GM13976 (cell line): ENCODE data around the gene POLR2J2.
"Not testable (repeated sequence)": the region's sequence is repeated elsewhere in the genome, so short reads cannot be mapped to it uniquely, and the experiment has no call there.

ENCODE experiments used
- DNase-seq: peaks from one replicate; pipeline ENCODE4 v3.0.0; 2012; ENCODE audit warnings: low spot score
- in situ Hi-C: fragments of 300-500 bp; cut with MboI; formaldehyde crosslinking; loops from one replicate; pipeline ENCODE4 v1.12.0; 2022; ENCODE audit warnings: low sequenced_read_pairs, mixed read lengths, inconsistent platforms; ENCODE audit not compliant: unreplicated experiment

POLR2J2 gene

DNA sequence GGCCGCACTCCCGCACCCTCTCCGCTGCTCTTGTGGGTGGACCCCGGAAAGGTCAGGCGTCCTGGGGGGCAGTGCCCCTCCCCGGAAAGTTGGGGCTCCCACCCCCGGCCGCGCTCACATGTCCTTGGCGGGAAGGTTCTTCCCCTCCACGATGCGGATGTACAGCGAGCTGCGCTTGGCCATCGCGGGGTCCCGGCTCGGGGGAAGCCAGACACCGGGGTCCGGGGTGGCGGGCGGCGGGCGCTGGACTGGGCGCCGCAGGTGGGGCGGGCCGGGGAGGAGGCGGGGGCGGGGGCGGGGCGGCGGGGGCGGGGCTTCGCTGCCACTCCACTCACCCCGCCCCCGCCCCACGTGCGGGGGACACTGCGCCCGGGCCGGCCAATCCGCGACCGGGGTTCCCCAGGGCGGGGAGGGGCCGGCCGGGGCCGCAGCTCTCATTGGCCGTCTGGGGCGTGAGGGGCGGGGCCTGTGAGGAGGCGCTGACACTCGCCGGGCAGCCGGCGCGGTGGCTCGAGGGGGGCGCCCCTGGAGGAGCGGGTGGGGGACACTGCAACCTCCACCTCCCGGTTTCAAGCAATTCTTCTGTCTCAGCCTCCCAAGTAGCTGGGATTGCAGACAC lies 54.8 kb downstream of the POLR2J2 start, which contains the start of gene RASA4:
Gene RASA4, minus strand, starts transcription at position 250 of the 619 bp plus-strand sequence. Its CDS starts 67 bp downstream, at position 183.
- DNase-seq, in situ Hi-C loops: not testable (repeated sequence)
